SK-N-MC (cell line): Measurements from ENCODE around the gene RBM5.
A peak's percentile ranks its signal among the peaks of the same experiment; 100 is the strongest.

Experiments used
- DNase-seq: peaks from one replicate; pipeline ENCODE4 v3.0.0-alpha.2; 2011; ENCODE audit warnings: low read depth, low spot score
- H3K27ac ChIP-seq: fragments of 200-600 bp; sonication (generic); 2 replicates; pipeline ENCODE4 v1.5.1; 2016; ENCODE audit warnings: mixed run types
- H3K36me3 ChIP-seq: fragments of 200-600 bp; sonication (generic); 2 replicates; pipeline ENCODE4 v1.6.1; 2017; ENCODE audit warnings: antibody characterized with exemption, low read length, mixed read lengths; ENCODE audit not compliant: insufficient read depth
- H3K4me3 ChIP-seq: fragments of 200-600 bp; sonication (generic); 2 replicates; pipeline ENCODE4 v1.5.1; 2016
- H3K9ac ChIP-seq: fragments of 200-600 bp; sonication (generic); 2 replicates; pipeline ENCODE4 v1.8.0; 2017; ENCODE audit warnings: mixed run types, mixed read lengths; ENCODE audit not compliant: insufficient read length
- H3K9me3 ChIP-seq: fragments of 200-600 bp; sonication (generic); 2 replicates; pipeline ENCODE4 v1.6.1; 2017; ENCODE audit warnings: low read depth, mild to moderate bottlenecking, antibody characterized with exemption, low read length, moderate library complexity, mixed read lengths
- EZH2 ChIP-seq: fragments of 200-600 bp; sonication (generic); IDR thresholded peaks from one replicate; pipeline ENCODE4 v1.6.1; 2017; ENCODE audit warnings: antibody characterized with exemption
- FOXP2 ChIP-seq: optimal IDR thresholded peaks from 2 replicates; pipeline ENCODE3; 2011; ENCODE audit warnings: mild to moderate bottlenecking, moderate library complexity; ENCODE audit not compliant: insufficient read depth; ENCODE audit errors: extremely low read length, control extremely low read depth
- POLR2AphosphoS5 ChIP-seq: IDR thresholded peaks from 2 replicates; pipeline ENCODE4 v1.6.1; 2012; ENCODE audit warnings: mild to moderate bottlenecking, low read depth, low read length, borderline replicate concordance

Gene RBM5

GRCh38 chr3:50117120-50117519 lies 28.4 kb downstream of the RBM5 start:
- H3K9me3 ChIP-seq, result no peaks in the 10 kb centered on the region
- H3K4me3 ChIP-seq, result no peak overlapping the region
- H3K27ac ChIP-seq, result no peak overlapping the region
- DNase-seq, result no peak
- no peak overlapping the region for H3K9ac ChIP-seq
- peaks cover 60% of the 10 kb centered on the region for H3K36me3 ChIP-seq
- TF ChIP-seq POLR2AphosphoS5 (no peak), FOXP2 (no peak), EZH2 (no peak)

GRCh38 chr3:50118237-50118636 lies 29.5 kb downstream of the RBM5 start:
- Histone ChIP-seq H3K4me3 (no peak overlapping the region), H3K9me3 (no peaks in the 10 kb centered on the region), H3K36me3 (peaks cover 50% of the 10 kb centered on the region), H3K9ac (no peak overlapping the region), H3K27ac (no peak overlapping the region)
- DNase-seq, result no peak
- TF ChIP-seq FOXP2 (no peak), EZH2 (no peak), POLR2AphosphoS5 (no peak)

GRCh38 chr3:50119786-50120185 lies 31.1 kb downstream of the RBM5 start:
- Histone ChIP-seq H3K27ac (no peak overlapping the region), H3K4me3 (no peak overlapping the region)
- TF ChIP-seq POLR2AphosphoS5, result no peak
- no peak for TF ChIP-seq FOXP2
- no peak for TF ChIP-seq EZH2

GRCh38 chr3:50120364-50121071 lies 31.8 kb downstream of the RBM5 start:
- H3K9ac ChIP-seq, result no peak overlapping the region
- no peak overlapping the region for H3K27ac ChIP-seq
- H3K9me3 ChIP-seq, result no peaks in the 10 kb centered on the region
- H3K4me3 ChIP-seq, result no peak overlapping the region
- TF ChIP-seq POLR2AphosphoS5 (no peak), EZH2 (no peak), FOXP2 (no peak)
- no peak for DNase-seq
- peaks cover 29% of the 10 kb centered on the region for H3K36me3 ChIP-seq

More at GRCh38 chr3:50119786-50120185, 31.1 kb downstream of the RBM5 start:
- no peak for DNase-seq
- H3K36me3 ChIP-seq, result peaks cover 35% of the 10 kb centered on the region
- no peak overlapping the region for H3K9ac ChIP-seq
- H3K9me3 ChIP-seq, result no peaks in the 10 kb centered on the region

GRCh38 chr3:50121072-50122032 lies 32.6 kb downstream of the RBM5 start:
- Histone ChIP-seq H3K36me3 (peaks cover 21% of the 10 kb centered on the region), H3K27ac (no peak overlapping the region), H3K9ac (no peak overlapping the region), H3K4me3 (no peak overlapping the region), H3K9me3 (no peaks in the 10 kb centered on the region)
- no peak for DNase-seq
- TF ChIP-seq POLR2AphosphoS5 (peak; percentile 32; the same call in 1 of the 2 replicates), EZH2 (no peak)

GRCh38 chr3:50122071-50122470 lies 33.4 kb downstream of the RBM5 start:
- peaks cover 14% of the 10 kb centered on the region; the same call in 1 of the 2 replicates for H3K36me3 ChIP-seq
- H3K27ac ChIP-seq, result no peak overlapping the region
- H3K9me3 ChIP-seq, result no peaks in the 10 kb centered on the region
- TF ChIP-seq EZH2 (no peak), POLR2AphosphoS5 (no peak), FOXP2 (no peak)
- DNase-seq, result no peak
- H3K4me3 ChIP-seq, result no peak overlapping the region
- no peak overlapping the region for H3K9ac ChIP-seq

GRCh38 chr3:50122661-50123391 lies 34.1 kb downstream of the RBM5 start:
- no peak overlapping the region for H3K9ac ChIP-seq
- no peak overlapping the region for H3K27ac ChIP-seq
- no peak for DNase-seq
- TF ChIP-seq FOXP2, result no peak
- no peak for TF ChIP-seq POLR2AphosphoS5
- TF ChIP-seq EZH2, result no peak
- no peak overlapping the region for H3K4me3 ChIP-seq
- no peaks in the 10 kb centered on the region for H3K9me3 ChIP-seq
- peaks cover 9% of the 10 kb centered on the region; the same call in 1 of the 2 replicates for H3K36me3 ChIP-seq
